GM23338 (cell line): ENCODE results near the gene HDGFL2.

Experiments
- CREB1 ChIP-seq: fragments of 250-450 bp; sonication (Bioruptor Pico); IDR thresholded peaks from 2 replicates; pipeline ENCODE4 v1.5.0; 2020; ENCODE audit warnings: low read depth, mild to moderate bottlenecking, moderate library complexity
- CTCF ChIP-seq, 2 experiments: fragments of 200-600 bp in 1 of 2; sonication (generic) in 1 of 2; conservative IDR thresholded peaks; 2 replicates each; pipeline versions ENCODE4 v1.5.1 to v1.6.1; 2016 to 2017; ENCODE audit warnings: antibody characterized with exemption in 2 of 2, low read depth in 2 of 2, mild to moderate bottlenecking in 2 of 2, moderate library complexity in 1 of 2
- ETS1 ChIP-seq: IDR thresholded peaks from 2 replicates; pipeline ENCODE4 v1.6.1; 2016; ENCODE audit warnings: antibody characterized with exemption
- EZH2 ChIP-seq: fragments of 200-600 bp; sonication (generic); IDR thresholded peaks from one replicate; pipeline ENCODE4 v1.8.0; 2017; ENCODE audit warnings: antibody characterized with exemption, mild to moderate bottlenecking, low read depth; ENCODE audit not compliant: unreplicated experiment
- EZH2phosphoT487 ChIP-seq: fragments of 200-600 bp; sonication (generic); IDR thresholded peaks from one replicate; pipeline ENCODE4 v1.8.1; 2018; ENCODE audit warnings: antibody characterized with exemption; ENCODE audit not compliant: unreplicated experiment
- JUNB ChIP-seq: IDR thresholded peaks from one replicate; pipeline ENCODE4 v1.6.1; 2016; ENCODE audit warnings: antibody characterized with exemption; ENCODE audit not compliant: unreplicated experiment
- POLR2AphosphoS5 ChIP-seq: IDR thresholded peaks from 2 replicates; pipeline ENCODE4 v1.6.1; 2016; ENCODE audit warnings: antibody characterized with exemption, low read depth
- REST ChIP-seq: IDR thresholded peaks from one replicate; pipeline ENCODE4 v1.6.1; 2018; ENCODE audit warnings: antibody characterized with exemption; ENCODE audit not compliant: unreplicated experiment
- STAT1 ChIP-seq: IDR thresholded peaks from one replicate; pipeline ENCODE4 v1.6.1; 2016; ENCODE audit warnings: antibody characterized with exemption; ENCODE audit not compliant: unreplicated experiment

GRCh38 chr19:4518345-4519171, 46.5 kb downstream of the HDGFL2 start, which contains the start of gene PLIN4:
- TF ChIP-seq JUNB = no peak
- no peak for TF ChIP-seq POLR2AphosphoS5
- TF ChIP-seq CTCF (conservative IDR thresholded peaks at IDR 0.05; ENCODE audit: low read depth in 2 of 2) = no peak
- TF ChIP-seq REST = no peak
- no peak for TF ChIP-seq EZH2phosphoT487
- no peak for TF ChIP-seq EZH2
- no peak for TF ChIP-seq ETS1
- TF ChIP-seq CREB1 (CRISPR knock-in tag) = no peak
- TF ChIP-seq STAT1 = no peak
